ENCODE results near the gene FAM50A. TPM values are rescaled to one million over a fixed set of nuclear protein-coding genes. Genes with fewer than 3 reads are reported as not detected.

The FAM50A gene
- total and polyA plus RNA-seq, 3 donors from 2014 or later, result 29.6 to 38.5 (median 38.4) TPM

DNA sequence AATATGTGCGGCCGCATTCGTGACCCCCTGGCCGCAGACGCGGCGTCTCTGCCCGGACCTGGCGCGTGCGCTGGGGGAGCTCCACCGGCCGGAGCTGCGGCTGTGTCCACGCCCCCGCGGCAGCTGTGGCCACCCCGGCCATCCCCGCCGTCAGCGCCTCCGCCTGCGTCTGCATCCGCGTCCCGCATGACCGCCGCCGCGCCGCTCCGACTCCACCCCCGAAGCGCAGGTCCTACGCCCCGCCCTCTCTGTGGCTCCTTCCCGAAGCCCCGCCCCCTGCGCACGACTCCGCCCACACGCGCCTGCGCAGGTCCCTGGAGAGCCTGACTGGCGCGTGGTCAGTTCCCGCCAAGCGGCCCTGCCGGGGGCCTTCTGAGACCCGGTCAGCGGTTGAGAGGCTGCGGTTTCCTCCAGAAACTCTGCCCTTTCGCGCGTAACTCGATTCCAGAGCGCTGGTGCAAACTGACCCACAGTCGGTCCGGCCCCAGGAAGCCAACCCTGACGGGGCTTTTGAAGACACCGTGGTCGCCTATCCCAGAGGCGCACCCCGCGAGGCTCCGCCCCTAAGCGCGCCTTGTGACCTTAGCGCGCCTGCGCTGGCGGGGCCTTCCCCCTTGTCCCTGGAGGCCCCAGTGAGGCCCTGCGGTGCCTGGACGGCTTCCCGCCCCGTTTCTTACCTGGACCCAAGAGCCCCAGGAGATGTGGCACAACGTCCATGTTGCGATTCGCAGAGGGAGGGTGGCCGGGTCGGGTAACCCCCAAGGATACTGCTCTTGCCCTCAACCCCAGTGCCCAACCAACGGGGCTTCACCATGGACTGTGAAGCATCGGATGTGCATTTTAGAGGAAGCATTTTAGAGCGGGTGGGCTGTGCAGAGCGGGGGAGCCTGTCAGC, 35.0 kb downstream of the FAM50A start, which contains the start of gene LAGE3:
TSS of gene LAGE3 (minus strand) at position 554 of the 895 bp plus-strand sequence. CDS start at position 188, 366 bp downstream.
- Histone ChIP-seq H3K27ac (peak within 1 kb of the TSS; percentile 39 to 75), H3K9me3 (no peaks in the 10 kb centered on the region), H3K4me3 (peak within 1 kb of the TSS; percentile 47 to 56), H3K36me3 (ENCODE audit: low read depth, missing control alignments) (no peaks in the 10 kb centered on the region), H3K4me1 (no peaks in the 10 kb centered on the region), H3K27me3 (no peaks in the 10 kb centered on the region)
- DNase-seq, result peak; percentile 92
- TF ChIP-seq, protein P1, sequence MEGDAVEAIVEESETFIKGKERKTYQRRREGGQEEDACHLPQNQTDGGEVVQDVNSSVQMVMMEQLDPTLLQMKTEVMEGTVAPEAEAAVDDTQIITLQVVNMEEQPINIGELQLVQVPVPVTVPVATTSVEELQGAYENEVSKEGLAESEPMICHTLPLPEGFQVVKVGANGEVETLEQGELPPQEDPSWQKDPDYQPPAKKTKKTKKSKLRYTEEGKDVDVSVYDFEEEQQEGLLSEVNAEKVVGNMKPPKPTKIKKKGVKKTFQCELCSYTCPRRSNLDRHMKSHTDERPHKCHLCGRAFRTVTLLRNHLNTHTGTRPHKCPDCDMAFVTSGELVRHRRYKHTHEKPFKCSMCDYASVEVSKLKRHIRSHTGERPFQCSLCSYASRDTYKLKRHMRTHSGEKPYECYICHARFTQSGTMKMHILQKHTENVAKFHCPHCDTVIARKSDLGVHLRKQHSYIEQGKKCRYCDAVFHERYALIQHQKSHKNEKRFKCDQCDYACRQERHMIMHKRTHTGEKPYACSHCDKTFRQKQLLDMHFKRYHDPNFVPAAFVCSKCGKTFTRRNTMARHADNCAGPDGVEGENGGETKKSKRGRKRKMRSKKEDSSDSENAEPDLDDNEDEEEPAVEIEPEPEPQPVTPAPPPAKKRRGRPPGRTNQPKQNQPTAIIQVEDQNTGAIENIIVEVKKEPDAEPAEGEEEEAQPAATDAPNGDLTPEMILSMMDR (IDR thresholded peaks at IDR 0.05), result no peak
- TF ChIP-seq POLR2A (IDR thresholded peaks at IDR 0.05), result no peak
- WGBS, 2 donors, result 9 to 47% methylated on average over 3 to 31 of the region's 85 CpGs
- intact Hi-C loops (cut with DNase I; ENCODE audit: low total_unique reads), result no loop called here

DNA sequence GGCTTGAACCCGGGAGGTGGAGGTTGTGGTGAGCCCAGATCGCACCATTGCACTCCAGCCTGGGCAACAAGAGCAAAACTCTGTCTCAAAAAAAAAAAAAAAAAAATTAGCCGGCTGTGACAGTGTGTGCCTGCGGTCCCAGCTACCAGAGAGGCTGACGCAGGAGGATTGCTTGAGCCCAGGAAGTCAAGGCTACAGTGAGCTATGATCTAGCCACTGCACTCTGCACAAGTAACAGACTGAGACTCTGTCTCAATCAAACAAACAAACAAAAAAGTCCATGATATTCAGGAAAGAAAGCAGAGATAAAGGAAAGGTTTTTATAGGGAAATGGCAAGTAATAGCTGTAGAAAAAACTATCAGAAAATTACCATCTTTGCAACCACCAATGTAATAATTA, 37.3 kb downstream of the FAM50A start:
- 71 to 72% methylated on average over 5 of the region's 5 CpGs for WGBS, 2 donors
- Histone ChIP-seq H3K27me3 (no peaks in the 10 kb centered on the region), H3K36me3 (ENCODE audit: low read depth, missing control alignments) (no peaks in the 10 kb centered on the region), H3K4me3 (no peak overlapping the region), H3K9me3 (no peaks in the 10 kb centered on the region), H3K4me1 (no peaks in the 10 kb centered on the region), H3K27ac (no peak overlapping the region)
- intact Hi-C loops (cut with DNase I; ENCODE audit: low total_unique reads), result no loop called here
- DNase-seq, result no peak
- no peak for TF ChIP-seq POLR2A (IDR thresholded peaks at IDR 0.05)
- TF ChIP-seq, protein P1 (IDR thresholded peaks at IDR 0.05), result no peak

DNA sequence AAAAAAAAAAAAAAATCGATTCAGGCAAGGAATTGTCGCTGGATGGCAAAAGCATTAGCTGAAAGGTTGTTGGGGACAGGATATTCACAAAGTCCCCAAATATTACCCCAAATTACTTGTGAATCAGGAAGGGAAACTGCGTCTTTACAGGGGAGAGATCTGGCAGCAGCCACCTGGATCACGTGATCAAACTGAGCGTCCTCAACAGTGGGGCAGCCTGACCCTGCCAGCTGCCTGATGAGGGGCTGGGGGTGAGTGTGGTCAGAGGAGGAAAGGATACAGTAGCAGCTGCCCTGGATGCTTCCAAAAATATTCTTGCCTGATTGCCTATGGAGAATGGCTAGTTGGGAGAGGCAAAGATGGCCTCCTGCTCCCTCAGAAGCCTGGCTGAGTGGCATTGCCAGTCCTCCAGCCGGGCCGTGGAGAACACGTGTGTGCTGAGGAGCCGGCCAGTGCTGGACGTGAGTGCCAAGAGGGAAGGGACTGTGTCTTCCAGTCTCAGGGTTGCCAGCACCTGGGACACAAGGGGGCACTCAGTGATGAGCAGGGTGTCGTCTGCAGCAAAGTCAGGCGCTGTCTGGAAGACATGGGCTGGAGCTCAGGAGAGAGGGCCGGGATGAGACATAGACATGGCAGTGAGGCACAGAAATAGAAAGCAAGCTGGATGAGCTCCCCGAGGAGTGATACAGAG, 38.1 kb downstream of the FAM50A start:
- no peak for TF ChIP-seq POLR2A (IDR thresholded peaks at IDR 0.05)
- TF ChIP-seq, protein P1 (IDR thresholded peaks at IDR 0.05), result no peak
- DNase-seq, result no peak

DNA sequence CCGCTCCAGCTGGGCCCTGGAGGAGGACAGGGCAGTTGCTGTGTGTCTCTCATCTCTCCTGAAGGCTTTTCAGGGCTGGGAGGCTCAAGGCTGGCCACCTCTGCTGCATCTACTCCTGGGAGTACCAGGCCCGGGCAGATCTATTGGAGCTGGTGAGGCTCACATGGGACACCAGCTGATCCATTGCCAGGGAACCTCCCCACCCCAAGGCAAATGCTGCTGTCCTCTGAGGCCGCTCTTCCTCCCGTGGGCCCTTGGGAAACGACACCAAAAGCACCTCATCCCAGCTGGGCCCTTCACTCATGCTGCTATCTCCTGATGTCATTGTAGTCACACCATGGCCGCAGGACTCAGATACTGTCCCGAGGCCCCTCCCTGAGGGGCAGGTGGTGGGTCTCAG, 38.8 kb downstream of the FAM50A start:
- Histone ChIP-seq H3K4me1 (no peaks in the 10 kb centered on the region), H3K9me3 (no peaks in the 10 kb centered on the region), H3K4me3 (no peak overlapping the region), H3K27ac (no peak overlapping the region), H3K36me3 (ENCODE audit: low read depth, missing control alignments) (no peaks in the 10 kb centered on the region), H3K27me3 (no peaks in the 10 kb centered on the region)
- WGBS, 2 donors, result 70 to 96% methylated on average over 2 to 4 of the region's 7 CpGs
- DNase-seq, result no peak
- intact Hi-C loops (cut with DNase I; ENCODE audit: low total_unique reads), result no loop called here
- TF ChIP-seq POLR2A (IDR thresholded peaks at IDR 0.05), result no peak
- TF ChIP-seq, protein P1 (IDR thresholded peaks at IDR 0.05), result no peak

More for the DNA sequence above, 38.1 kb downstream of the FAM50A start:
- intact Hi-C loops (cut with DNase I; ENCODE audit: low total_unique reads), result no loop called here
- no peaks in the 10 kb centered on the region for H3K36me3 ChIP-seq (ENCODE audit: low read depth, missing control alignments)
- H3K27ac ChIP-seq, result no peak overlapping the region
- H3K4me1 ChIP-seq, result no peaks in the 10 kb centered on the region
- no peak overlapping the region for H3K4me3 ChIP-seq
- H3K9me3 ChIP-seq, result no peaks in the 10 kb centered on the region
- WGBS, 2 donors, result 52 to 77% methylated on average over 9 to 13 of the region's 14 CpGs
- H3K27me3 ChIP-seq, result no peaks in the 10 kb centered on the region
